ENCODE results near the gene PROK1. TPM values are rescaled to one million over a fixed set of nuclear protein-coding genes. Genes with fewer than 3 reads are reported as not detected.

PROK1 gene
- total and polyA plus RNA-seq, 2 of the 13 experiments (the other 11 are each of a cell fraction or from before 2014, with no cell fraction given): 0.07 TPM; not detected in 1

- DNase-seq (ENCODE audit: low spot score) (no peak), ATAC-seq (no peak), FAIRE-seq (no peak)
- no peaks in the 10 kb centered on the region; a peak in 3 of 5 replicates for H3K27me3 ChIP-seq (ENCODE audit: control insufficient read depth in 1 of 2, insufficient read depth in 2 of 2, low read length in 2 of 2)
- H3K27ac ChIP-seq (ENCODE audit: extremely low read length, insufficient read depth, low read length): no peak overlapping the region
- H3K36me3 ChIP-seq (replicated peaks in 1 of 2; ENCODE audit: control insufficient read depth in 1 of 2, insufficient read depth in 2 of 2, low read length in 2 of 2): no peaks in the 10 kb centered on the region
- ChIA-PET CTCF (ENCODE audit: low intra/inter-chr PET ratio, low total read pairs) (no interaction called here), POLR2A (no interaction called here)
- intact Hi-C loops (cut with micrococcal nuclease; ENCODE audit: unreplicated experiment) (no loop called here), in situ Hi-C loops (cut with HindIII; ENCODE audit: extremely low pct_ligation_motif_present, low pct_unique_long_range_greater_than_20kb) (no loop called here)
- BruUV-seq (replicated peaks): no TSS peak
- H3K9me3 ChIP-seq (ENCODE audit: low read length): no peaks in the 10 kb centered on the region
- no peak for TF ChIP-seq ZFP1 (CRISPR knock-in tag; IDR thresholded peaks at IDR 0.05)
- no peak for TF ChIP-seq IRF1 (CRISPR knock-in tag; IDR thresholded peaks at IDR 0.05; ENCODE audit: low read depth)
- no peak overlapping the region for H3K9ac ChIP-seq (ENCODE audit: insufficient read depth, low read depth, low read length)
- H3K4me3 ChIP-seq (replicated peaks in 1 of 3; ENCODE audit: insufficient read depth in 1 of 3, low read depth in 2 of 3, low read length in 3 of 3): no peak overlapping the region
- H3K4me2 ChIP-seq (ENCODE audit: low read depth, low read length): no peak overlapping the region
- no peaks in the 10 kb centered on the region for H4K20me1 ChIP-seq (ENCODE audit: insufficient read depth, low read length)
- no peaks in the 10 kb centered on the region for H3K4me1 ChIP-seq (ENCODE audit: insufficient read depth, low read length)
- H3K79me2 ChIP-seq (ENCODE audit: insufficient read depth, low read length): no peaks in the 10 kb centered on the region
- H2AFZ ChIP-seq (ENCODE audit: low read length): no peak overlapping the region
- 11% methylated on average over 5 of the region's 5 CpGs for WGBS (ENCODE audit: low lambda C conversion rate)
Measured at GRCh38 chr1:110503471-110503870, 52.5 kb downstream of the PROK1 start.

- DNase-seq (ENCODE audit: low spot score) (no peak), ATAC-seq (no peak), FAIRE-seq (no peak)
- ChIA-PET POLR2A (no interaction called here), CTCF (ENCODE audit: low intra/inter-chr PET ratio, low total read pairs) (no interaction called here)
- no TSS peak for BruUV-seq (replicated peaks)
- H3K9me3 ChIP-seq (ENCODE audit: low read length): no peaks in the 10 kb centered on the region
- H3K27me3 ChIP-seq (ENCODE audit: control insufficient read depth in 1 of 2, insufficient read depth in 2 of 2, low read length in 2 of 2): no peaks in the 10 kb centered on the region; a peak in 3 of 5 replicates
- no peaks in the 10 kb centered on the region for H3K4me1 ChIP-seq (ENCODE audit: insufficient read depth, low read length)
- no peak overlapping the region for H2AFZ ChIP-seq (ENCODE audit: low read length)
- no peak overlapping the region for H3K4me2 ChIP-seq (ENCODE audit: low read depth, low read length)
- no peaks in the 10 kb centered on the region for H3K79me2 ChIP-seq (ENCODE audit: insufficient read depth, low read length)
- no peaks in the 10 kb centered on the region for H4K20me1 ChIP-seq (ENCODE audit: insufficient read depth, low read length)
- H3K36me3 ChIP-seq (replicated peaks in 1 of 2; ENCODE audit: control insufficient read depth in 1 of 2, insufficient read depth in 2 of 2, low read length in 2 of 2): no peaks in the 10 kb centered on the region
- H3K27ac ChIP-seq (ENCODE audit: extremely low read length, insufficient read depth, low read length): no peak overlapping the region
- 47% methylated on average over 5 of the region's 7 CpGs for WGBS (ENCODE audit: low lambda C conversion rate)
- in situ Hi-C loops (cut with HindIII; ENCODE audit: extremely low pct_ligation_motif_present, low pct_unique_long_range_greater_than_20kb): no loop called here
- no peak overlapping the region for H3K4me3 ChIP-seq (replicated peaks in 1 of 3; ENCODE audit: insufficient read depth in 1 of 3, low read depth in 2 of 3, low read length in 3 of 3)
- intact Hi-C loops (cut with micrococcal nuclease; ENCODE audit: unreplicated experiment): no loop called here
- no peak overlapping the region for H3K9ac ChIP-seq (ENCODE audit: insufficient read depth, low read depth, low read length)
- TF ChIP-seq GRHL1 (CRISPR knock-in tag; conservative IDR thresholded peaks at IDR 0.05) (no peak), ZNF383 (CRISPR knock-in tag; IDR thresholded peaks at IDR 0.05; ENCODE audit: borderline replicate concordance) (no peak), ZNF414 (CRISPR knock-in tag; IDR thresholded peaks at IDR 0.05) (no peak), FOXM1 (CRISPR knock-in tag; IDR thresholded peaks at IDR 0.05) (no peak), HNRNPK (IDR thresholded peaks at IDR 0.05; ENCODE audit: low read depth, low read length, poor library complexity, severe bottlenecking) (no peak), ZNF597 (CRISPR knock-in tag; IDR thresholded peaks at IDR 0.05) (no peak), STAT5B (CRISPR knock-in tag; IDR thresholded peaks at IDR 0.05) (no peak), HMGXB4 (CRISPR knock-in tag; IDR thresholded peaks at IDR 0.05; ENCODE audit: borderline replicate concordance in 1 of 2, low read depth in 1 of 2) (no peak), NRL (CRISPR knock-in tag; IDR thresholded peaks at IDR 0.05; ENCODE audit: borderline replicate concordance) (no peak), ZNF564 (CRISPR knock-in tag; IDR thresholded peaks at IDR 0.05) (no peak), SALL2 (CRISPR knock-in tag; IDR thresholded peaks at IDR 0.05) (no peak)
Measured at GRCh38 chr1:110504226-110504625, 53.3 kb downstream of the PROK1 start.
